Cardiac fibroblast (primary cell): Measurements from ENCODE around the gene ZNF358.

Source experiments
- DNase-seq, 2 donors: peaks; one replicate each; pipeline versions ENCODE4 v3.0.0 to v3.0.0-alpha.2; 2010; ENCODE audit warnings: low read depth in 2 of 2
- H3K4me3 ChIP-seq, 2 donors: replicated peaks in 1 of 2; 1 replicate in 1 of 2; 2 replicates in 1 of 2; pipeline ENCODE4 v1.5.1; 2011; ENCODE audit warnings: low read depth in 2 of 2, low read length in 2 of 2, mild to moderate bottlenecking in 2 of 2, moderate library complexity in 1 of 2
- CTCF ChIP-seq: IDR thresholded peaks from one replicate; pipeline ENCODE4 v1.5.1; 2011; ENCODE audit warnings: low read depth, mild to moderate bottlenecking, low read length, inconsistent platforms

The ZNF358 gene

GRCh38 chr19:7507884-7508283, 8.0 kb upstream of the ZNF358 start:
- no peak overlapping the region for H3K4me3 ChIP-seq
- TF ChIP-seq CTCF, result no peak
- DNase-seq, result peak; percentile 82 to 93

- no peak for DNase-seq
- no peak for TF ChIP-seq CTCF
- no peak overlapping the region for H3K4me3 ChIP-seq
Observed at GRCh38 chr19:7509625-7510024, 6.3 kb upstream of the ZNF358 start.

GRCh38 chr19:7512400-7512851, 3.5 kb upstream of the ZNF358 start:
- TF ChIP-seq CTCF, result no peak
- peak in 1 of 2 donors; percentile 26 for DNase-seq
- H3K4me3 ChIP-seq, result no peak overlapping the region

- H3K4me3 ChIP-seq, result no peak overlapping the region
- TF ChIP-seq CTCF, result no peak
- no peak for DNase-seq
Observed at GRCh38 chr19:7513809-7514642, 1.9 kb upstream of the ZNF358 start.

- H3K4me3 ChIP-seq, result peak overlapping the region in 1 of 2 donors; percentile 68
- no peak for TF ChIP-seq CTCF
- DNase-seq, result peak; percentile 29 to 32
Observed at GRCh38 chr19:7515110-7515644, 726 bp upstream of the ZNF358 start.

- peak overlapping the region; percentile 68 to 84 for H3K4me3 ChIP-seq
- TF ChIP-seq CTCF, result no peak
- no peak for DNase-seq
Observed at GRCh38 chr19:7516333-7516732, 430 bp downstream of the ZNF358 start.
